ENCODE measurements around the gene FARP1. TPM values are rescaled to one million over a fixed set of nuclear protein-coding genes. Genes with fewer than 3 reads are reported as not detected.

The FARP1 gene
- total and polyA plus RNA-seq, 10 of the 15 experiments (the other 5 are each of a cell fraction or from before 2014, with no cell fraction given) = 0.17 to 6.9 (median 0.68) TPM

DNA sequence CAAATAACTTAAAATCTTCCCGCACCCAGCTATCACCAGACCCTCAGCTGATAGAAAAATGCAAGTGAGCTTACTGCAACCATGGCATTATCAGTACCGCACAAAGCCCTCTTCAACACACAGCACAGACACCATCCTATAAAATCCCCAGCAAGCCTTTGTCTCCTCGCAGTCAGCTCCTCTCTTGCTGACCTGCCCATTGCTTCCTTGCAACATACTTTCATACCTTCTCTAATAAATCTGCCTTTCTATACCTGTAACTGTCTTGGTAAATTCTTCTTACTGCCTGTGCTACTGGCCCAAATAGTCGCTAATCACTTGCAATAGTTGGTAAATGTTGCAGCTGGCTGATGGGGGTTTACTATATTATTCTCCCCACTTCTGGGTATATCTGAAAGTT, 43.3 kb upstream of the FARP1 start:
- H3K79me2 ChIP-seq (ENCODE audit: control insufficient read depth, insufficient read depth, low read length) = no peaks in the 10 kb centered on the region
- intact Hi-C loops (cut with micrococcal nuclease; ENCODE audit: unreplicated experiment) (no loop called here), in situ Hi-C loops (cut with MboI) (no loop called here)
- ATAC-seq = no peak
- TF ChIP-seq ESRRA (IDR thresholded peaks at IDR 0.05; ENCODE audit: low read length) = no peak
- no peak for TF ChIP-seq HDAC2 (IDR thresholded peaks at IDR 0.05)
- TF ChIP-seq, protein P1, sequence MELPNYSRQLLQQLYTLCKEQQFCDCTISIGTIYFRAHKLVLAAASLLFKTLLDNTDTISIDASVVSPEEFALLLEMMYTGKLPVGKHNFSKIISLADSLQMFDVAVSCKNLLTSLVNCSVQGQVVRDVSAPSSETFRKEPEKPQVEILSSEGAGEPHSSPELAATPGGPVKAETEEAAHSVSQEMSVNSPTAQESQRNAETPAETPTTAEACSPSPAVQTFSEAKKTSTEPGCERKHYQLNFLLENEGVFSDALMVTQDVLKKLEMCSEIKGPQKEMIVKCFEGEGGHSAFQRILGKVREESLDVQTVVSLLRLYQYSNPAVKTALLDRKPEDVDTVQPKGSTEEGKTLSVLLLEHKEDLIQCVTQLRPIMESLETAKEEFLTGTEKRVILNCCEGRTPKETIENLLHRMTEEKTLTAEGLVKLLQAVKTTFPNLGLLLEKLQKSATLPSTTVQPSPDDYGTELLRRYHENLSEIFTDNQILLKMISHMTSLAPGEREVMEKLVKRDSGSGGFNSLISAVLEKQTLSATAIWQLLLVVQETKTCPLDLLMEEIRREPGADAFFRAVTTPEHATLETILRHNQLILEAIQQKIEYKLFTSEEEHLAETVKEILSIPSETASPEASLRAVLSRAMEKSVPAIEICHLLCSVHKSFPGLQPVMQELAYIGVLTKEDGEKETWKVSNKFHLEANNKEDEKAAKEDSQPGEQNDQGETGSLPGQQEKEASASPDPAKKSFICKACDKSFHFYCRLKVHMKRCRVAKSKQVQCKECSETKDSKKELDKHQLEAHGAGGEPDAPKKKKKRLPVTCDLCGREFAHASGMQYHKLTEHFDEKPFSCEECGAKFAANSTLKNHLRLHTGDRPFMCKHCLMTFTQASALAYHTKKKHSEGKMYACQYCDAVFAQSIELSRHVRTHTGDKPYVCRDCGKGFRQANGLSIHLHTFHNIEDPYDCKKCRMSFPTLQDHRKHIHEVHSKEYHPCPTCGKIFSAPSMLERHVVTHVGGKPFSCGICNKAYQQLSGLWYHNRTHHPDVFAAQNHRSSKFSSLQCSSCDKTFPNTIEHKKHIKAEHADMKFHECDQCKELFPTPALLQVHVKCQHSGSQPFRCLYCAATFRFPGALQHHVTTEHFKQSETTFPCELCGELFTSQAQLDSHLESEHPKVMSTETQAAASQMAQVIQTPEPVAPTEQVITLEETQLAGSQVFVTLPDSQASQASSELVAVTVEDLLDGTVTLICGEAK (IDR thresholded peaks at IDR 0.05; ENCODE audit: borderline replicate concordance) = no peak
- no peak for TF ChIP-seq SMC3 (IDR thresholded peaks at IDR 0.05; ENCODE audit: borderline replicate concordance, low read length)
- TF ChIP-seq, protein P2, sequence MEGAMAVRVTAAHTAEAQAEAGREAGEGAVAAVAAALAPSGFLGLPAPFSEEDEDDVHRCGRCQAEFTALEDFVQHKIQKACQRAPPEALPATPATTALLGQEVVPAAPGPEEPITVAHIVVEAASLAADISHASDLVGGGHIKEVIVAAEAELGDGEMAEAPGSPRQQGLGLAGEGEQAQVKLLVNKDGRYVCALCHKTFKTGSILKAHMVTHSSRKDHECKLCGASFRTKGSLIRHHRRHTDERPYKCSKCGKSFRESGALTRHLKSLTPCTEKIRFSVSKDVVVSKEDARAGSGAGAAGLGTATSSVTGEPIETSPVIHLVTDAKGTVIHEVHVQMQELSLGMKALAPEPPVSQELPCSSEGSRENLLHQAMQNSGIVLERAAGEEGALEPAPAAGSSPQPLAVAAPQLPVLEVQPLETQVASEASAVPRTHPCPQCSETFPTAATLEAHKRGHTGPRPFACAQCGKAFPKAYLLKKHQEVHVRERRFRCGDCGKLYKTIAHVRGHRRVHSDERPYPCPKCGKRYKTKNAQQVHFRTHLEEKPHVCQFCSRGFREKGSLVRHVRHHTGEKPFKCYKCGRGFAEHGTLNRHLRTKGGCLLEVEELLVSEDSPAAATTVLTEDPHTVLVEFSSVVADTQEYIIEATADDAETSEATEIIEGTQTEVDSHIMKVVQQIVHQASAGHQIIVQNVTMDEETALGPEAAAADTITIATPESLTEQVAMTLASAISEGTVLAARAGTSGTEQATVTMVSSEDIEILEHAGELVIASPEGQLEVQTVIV (IDR thresholded peaks at IDR 0.05; ENCODE audit: borderline replicate concordance, partially characterized antibody) = no peak
- no peak for TF ChIP-seq BHLHE40 (IDR thresholded peaks at IDR 0.05; ENCODE audit: borderline replicate concordance in 1 of 2, low read depth in 2 of 2, low read length in 1 of 2)
- TF ChIP-seq RCOR1 (conservative IDR thresholded peaks at IDR 0.05; ENCODE audit: low read depth, low read length) = no peak
- FAIRE-seq = no peak
- ChIA-PET POLR2A (no interaction called here), RAD21 (ENCODE audit: unreplicated experiment) (no interaction called here), SMC1A (ENCODE audit: uncharacterized antibody, unreplicated experiment) (no interaction called here), CTCF (no interaction called here)
- no peaks in the 10 kb centered on the region for H3K4me1 ChIP-seq (ENCODE audit: control insufficient read depth, insufficient read depth, low read length)
- H3K4me2 ChIP-seq (ENCODE audit: control insufficient read depth, insufficient read depth) = no peak overlapping the region
- no peak for DNase-seq (ENCODE audit: low read depth, low spot score)
- no TSS peak for BruUV-seq (replicated peaks)
- H3K36me3 ChIP-seq (ENCODE audit: control insufficient read depth in 2 of 2, insufficient read depth in 2 of 2, low read length in 1 of 2) = no peaks in the 10 kb centered on the region
- WGBS (ENCODE audit: insufficient coverage, insufficient replicate concordance, low lambda C conversion rate, missing lambda C conversion rate) = 58% methylated on average over 4 of the region's 4 CpGs
- H3K9ac ChIP-seq (ENCODE audit: control insufficient read depth, insufficient read depth, low read length) = no peak overlapping the region
- no peaks in the 10 kb centered on the region; a peak in 1 of 4 replicates for H3K27me3 ChIP-seq (replicated peaks in 1 of 2; ENCODE audit: control insufficient read depth in 2 of 2, insufficient read depth in 2 of 2, low read length in 1 of 2)
- no peak overlapping the region for H3K4me3 ChIP-seq
- H3K9me3 ChIP-seq (replicated peaks; ENCODE audit: control insufficient read depth, insufficient read depth, low read length) = no peaks in the 10 kb centered on the region
- no peak overlapping the region for H3K27ac ChIP-seq (ENCODE audit: control insufficient read depth, insufficient read depth)
- no peaks in the 10 kb centered on the region for H4K20me1 ChIP-seq (ENCODE audit: control insufficient read depth, insufficient read depth)
- no peak overlapping the region for H2AFZ ChIP-seq (ENCODE audit: control insufficient read depth, low read depth, low read length)
